ENCODE results near the gene FLT3LG. TPM values are rescaled to one million over a fixed set of nuclear protein-coding genes. Genes with fewer than 3 reads are reported as not detected.
A peak's percentile ranks its signal among the peaks of the same experiment; 100 is the strongest.

The FLT3LG gene
- total RNA-seq, 1 experiment from 2014 or later = 6.5 TPM

GRCh38 chr19:49512970-49513745 lies 39.1 kb downstream of the FLT3LG start:
- peak overlapping the region; percentile 95 for H3K27ac ChIP-seq (ENCODE audit: low read depth, low read length, poor library complexity, severe bottlenecking)
- CTCF ChIA-PET = interaction anchor here (0.5 to 0.7 kb wide), 3 partner anchors 9 to 15 kb away, joined by 3 to 7 read pairs (median 4); partner anchors contain the start of gene RCN3
- intact Hi-C loops (cut with micrococcal nuclease; ENCODE audit: unreplicated experiment) = loop anchor here (10.0 kb wide), 1 partner anchor 1222 kb away; no protein-coding TSS in a partner anchor
- no peaks in the 10 kb centered on the region for H3K9me3 ChIP-seq (ENCODE audit: low read depth, low read length, poor library complexity, severe bottlenecking)
- no peaks in the 10 kb centered on the region for H3K27me3 ChIP-seq (replicated peaks; ENCODE audit: insufficient read depth, low read depth, low read length, poor library complexity)
- H3K4me1 ChIP-seq (ENCODE audit: insufficient read depth, low read length, poor library complexity, severe bottlenecking) = peaks cover 42% of the 10 kb centered on the region
- TF ChIP-seq CTCF (conservative IDR thresholded peaks at IDR 0.05; ENCODE audit: low read depth, low read length) (no peak), EZH2 (IDR thresholded peaks at IDR 0.05; ENCODE audit: borderline replicate concordance, low read depth, low read length, poor library complexity, severe bottlenecking) (no peak)
- H3K4me3 ChIP-seq (ENCODE audit: low read depth, low read length, poor library complexity, severe bottlenecking) = peak overlapping the region; percentile 84
- POLR2A ChIA-PET (ENCODE audit: low non-redundant PET) = no interaction called here
- DNase-seq (ENCODE audit: low spot score) = peak; percentile 86
- peaks cover 26% of the 10 kb centered on the region for H3K36me3 ChIP-seq (ENCODE audit: insufficient read depth, low read length, poor library complexity, severe bottlenecking)
- BruUV-seq (replicated peaks) = no TSS peak

- ChIA-PET POLR2A (ENCODE audit: low non-redundant PET) (no interaction called here), CTCF (no interaction called here)
- Histone ChIP-seq H3K9me3 (ENCODE audit: low read depth, low read length, poor library complexity, severe bottlenecking) (no peaks in the 10 kb centered on the region), H3K4me1 (ENCODE audit: insufficient read depth, low read length, poor library complexity, severe bottlenecking) (peaks cover 42% of the 10 kb centered on the region), H3K36me3 (ENCODE audit: insufficient read depth, low read length, poor library complexity, severe bottlenecking) (peaks cover 29% of the 10 kb centered on the region), H3K4me3 (ENCODE audit: low read depth, low read length, poor library complexity, severe bottlenecking) (peak overlapping the region; percentile 84), H3K27me3 (replicated peaks; ENCODE audit: insufficient read depth, low read depth, low read length, poor library complexity) (no peaks in the 10 kb centered on the region), H3K27ac (ENCODE audit: low read depth, low read length, poor library complexity, severe bottlenecking) (peak overlapping the region; percentile 95)
- TSS peak; percentile 47 for BruUV-seq (replicated peaks)
- TF ChIP-seq EZH2 (IDR thresholded peaks at IDR 0.05; ENCODE audit: borderline replicate concordance, low read depth, low read length, poor library complexity, severe bottlenecking) = no peak
- TF ChIP-seq CTCF (conservative IDR thresholded peaks at IDR 0.05; ENCODE audit: low read depth, low read length) = no peak
- no peak for DNase-seq (ENCODE audit: low spot score)
- intact Hi-C loops (cut with micrococcal nuclease; ENCODE audit: unreplicated experiment) = loop anchor here (10.0 kb wide), 1 partner anchor 1221 kb away; no protein-coding TSS in a partner anchor
Measured at GRCh38 chr19:49513746-49514118, 39.7 kb downstream of the FLT3LG start.

GRCh38 chr19:49514151-49514550 lies 40.1 kb downstream of the FLT3LG start:
- H3K36me3 ChIP-seq (ENCODE audit: insufficient read depth, low read length, poor library complexity, severe bottlenecking) = peaks cover 29% of the 10 kb centered on the region
- H3K4me1 ChIP-seq (ENCODE audit: insufficient read depth, low read length, poor library complexity, severe bottlenecking) = peaks cover 39% of the 10 kb centered on the region
- peak overlapping the region; percentile 95 for H3K27ac ChIP-seq (ENCODE audit: low read depth, low read length, poor library complexity, severe bottlenecking)
- TF ChIP-seq EZH2 (IDR thresholded peaks at IDR 0.05; ENCODE audit: borderline replicate concordance, low read depth, low read length, poor library complexity, severe bottlenecking) (no peak), CTCF (conservative IDR thresholded peaks at IDR 0.05; ENCODE audit: low read depth, low read length) (no peak)
- intact Hi-C loops (cut with micrococcal nuclease; ENCODE audit: unreplicated experiment) = loop anchor here (10.0 kb wide), 1 partner anchor 1221 kb away; no protein-coding TSS in a partner anchor
- no peaks in the 10 kb centered on the region for H3K27me3 ChIP-seq (replicated peaks; ENCODE audit: insufficient read depth, low read depth, low read length, poor library complexity)
- ChIA-PET CTCF (no interaction called here), POLR2A (ENCODE audit: low non-redundant PET) (no interaction called here)
- no peak for DNase-seq (ENCODE audit: low spot score)
- H3K9me3 ChIP-seq (ENCODE audit: low read depth, low read length, poor library complexity, severe bottlenecking) = no peaks in the 10 kb centered on the region
- peak overlapping the region; percentile 84 for H3K4me3 ChIP-seq (ENCODE audit: low read depth, low read length, poor library complexity, severe bottlenecking)
- BruUV-seq (replicated peaks) = no TSS peak
